H1 (cell line): ENCODE results near the gene KCNK4. TPM values are rescaled to one million over a fixed set of nuclear protein-coding genes. Genes with fewer than 3 reads are reported as not detected.

ENCODE experiments used
- CHD1 ChIP-seq: IDR thresholded peaks from 2 replicates; pipeline ENCODE4 v1.6.1; 2012; ENCODE audit warnings: low read depth, low read length, improper control_type of control experiment
- GABPA ChIP-seq: IDR thresholded peaks from 2 replicates; pipeline ENCODE4 v1.6.1; 2011; ENCODE audit warnings: mild to moderate bottlenecking, low read length, moderate library complexity, borderline replicate concordance; ENCODE audit not compliant: insufficient read depth
- HDAC6 ChIP-seq: IDR thresholded peaks from one replicate; pipeline ENCODE4 v1.7.1; 2012; ENCODE audit warnings: low read depth, mild to moderate bottlenecking, inconsistent platforms, low read length, moderate library complexity
- JUND ChIP-seq: IDR thresholded peaks from 2 replicates; pipeline ENCODE4 v1.6.1; 2011; ENCODE audit warnings: mild to moderate bottlenecking, improper control_type of control experiment, low read length
- KDM4A ChIP-seq: IDR thresholded peaks from one replicate; pipeline ENCODE4 v1.7.1; 2012; ENCODE audit warnings: low read depth, mild to moderate bottlenecking, moderate library complexity, low read length, inconsistent platforms; ENCODE audit not compliant: severe bottlenecking
- POLR2AphosphoS5 ChIP-seq: IDR thresholded peaks from 2 replicates; pipeline ENCODE4 v1.6.1; 2011; ENCODE audit warnings: low read depth, low read length
- RFX5 ChIP-seq: IDR thresholded peaks from 2 replicates; pipeline ENCODE4 v1.6.1; 2011; ENCODE audit warnings: low read depth, low read length, improper control_type of control experiment, borderline replicate concordance
- SUZ12 ChIP-seq: fragments of 200-600 bp; sonication (generic); IDR thresholded peaks from 2 replicates; pipeline ENCODE4 v1.6.1; 2012; ENCODE audit warnings: mild to moderate bottlenecking, inconsistent platforms, low read length, moderate library complexity, mixed read lengths
- TAF7 ChIP-seq: optimal IDR thresholded peaks from 2 replicates; pipeline ENCODE3; 2011; ENCODE audit warnings: low read depth, mild to moderate bottlenecking, inconsistent platforms, low read length, moderate library complexity, borderline replicate concordance
- polyA plus RNA-seq, 7 experiments: library from polyadenylated mRNA; depleted of rRNA in 3 of 7; stranded (reverse) in 5 of 7; unstranded in 2 of 7; fragments of >200 nt in 5 of 7; fragments of 200-250 nt in 2 of 7; gene quantifications; 1 replicate in 5 of 7; 2 replicates in 1 of 7; 4 replicates in 1 of 7; pipeline versions ENCODE4 v1.2.1 to v1.2.3, GENCODE V29; 2011 to 2013; ENCODE audit warnings: missing spikeins in 2 of 7, mixed read lengths in 2 of 7
- total RNA-seq: library from RNA; stranded (reverse); fragmentation: NEBNext Ultra II Directional; extraction: Animal tissue kit (Norgen Biotek cat#: 25700); gene quantifications from 2 replicates; pipeline ENCODE4 v1.2.1, GENCODE V29; 2021

The KCNK4 gene
- total and polyA plus RNA-seq, 2 of the 8 experiments (the other 6 are each of a cell fraction or from before 2014, with no cell fraction given), result 0.19 TPM; not detected in 1

DNA sequence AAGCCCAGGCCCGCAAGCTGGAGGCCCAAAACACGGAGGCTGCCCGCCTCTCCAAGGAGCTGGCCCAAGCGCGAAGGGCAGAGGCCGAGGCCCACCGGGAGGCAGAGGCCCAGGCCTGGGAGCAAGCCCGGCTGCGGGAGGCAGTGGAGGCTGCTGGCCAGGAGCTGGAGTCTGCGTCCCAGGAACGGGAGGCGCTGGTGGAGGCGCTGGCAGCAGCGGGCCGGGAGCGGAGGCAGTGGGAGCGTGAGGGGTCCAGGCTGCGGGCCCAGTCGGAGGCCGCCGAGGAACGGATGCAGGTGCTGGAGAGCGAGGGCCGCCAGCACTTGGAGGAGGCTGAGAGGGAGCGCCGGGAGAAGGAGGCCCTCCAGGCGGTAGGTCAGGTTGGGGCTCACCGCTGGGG, 53.7 kb downstream of the KCNK4 start (continued):
- TF ChIP-seq SUZ12 (no peak), JUND (no peak), POLR2AphosphoS5 (no peak), GABPA (no peak), TAF7 (no peak), RFX5 (no peak), KDM4A (no peak), CHD1 (no peak), HDAC6 (no peak)
- TF ChIP-seq, all 59 proteins: peak for 0
